MG63 (cell line): Measurements from ENCODE around the gene VPS13D. TPM values are rescaled to one million over a fixed set of nuclear protein-coding genes. Genes with fewer than 3 reads are reported as not detected.
"Not testable (repeated sequence)": the region's sequence is repeated elsewhere in the genome, so short reads cannot be mapped to it uniquely, and the experiment has no call there.

Experiments
- DNase-seq: peaks from one replicate; pipeline ENCODE4 v3.0.0-alpha.2; 2020
- H3K27me3 ChIP-seq: fragments of 250-450 bp; sonication (Bioruptor Pico); 2 replicates; pipeline ENCODE4 v1.5.1; 2020; ENCODE audit warnings: mild to moderate bottlenecking, moderate library complexity
- H3K36me3 ChIP-seq: fragments of 250-450 bp; sonication (Bioruptor Pico); 2 replicates; pipeline ENCODE4 v1.5.1; 2020; ENCODE audit warnings: mild to moderate bottlenecking, moderate library complexity
- H3K4me3 ChIP-seq: fragments of 250-450 bp; sonication (Bioruptor Pico); 2 replicates; pipeline ENCODE4 v1.5.1; 2020; ENCODE audit warnings: mild to moderate bottlenecking, moderate library complexity
- H3K9me3 ChIP-seq: fragments of 250-450 bp; sonication (Bioruptor Pico); 2 replicates; pipeline ENCODE4 v1.5.1; 2020; ENCODE audit warnings: mild to moderate bottlenecking, moderate library complexity
- total RNA-seq: library from RNA; depleted of rRNA; stranded (reverse); fragments of >200 nt; shearing (Covaris generic); gene quantifications from 2 replicates; pipeline ENCODE4 v1.2.3, GENCODE V29; 2014; ENCODE audit warnings: low replicate concordance

The VPS13D gene
- total RNA-seq, 1 experiment from 2014 or later = 12.1 TPM

DNA sequence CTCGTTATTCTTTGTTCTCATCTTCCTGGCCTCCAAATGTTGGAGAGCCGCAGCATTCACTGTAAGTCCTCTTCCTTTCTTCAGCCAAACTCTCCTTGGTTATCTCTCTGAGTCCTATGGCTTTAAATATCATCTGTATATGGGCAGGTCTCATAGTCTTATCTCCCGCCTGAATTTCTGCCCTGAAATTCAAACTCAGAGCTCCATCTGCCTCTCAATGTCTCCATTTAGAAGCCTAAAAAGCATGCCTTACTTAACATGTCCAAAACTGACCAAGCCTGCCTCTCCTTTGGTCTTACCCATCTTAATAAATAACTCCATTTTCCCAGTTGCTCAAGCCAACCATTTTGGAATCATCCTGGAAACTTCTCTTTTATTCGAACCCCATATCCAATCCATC, 307.5 kb downstream of the VPS13D start:
- Histone ChIP-seq H3K4me3 (no peak overlapping the region), H3K27me3 (no peaks in the 10 kb centered on the region), H3K36me3 (no peaks in the 10 kb centered on the region), H3K9me3 (peaks cover 7% of the 10 kb centered on the region; the same call in 1 of the 2 replicates)
- no peak for DNase-seq

DNA sequence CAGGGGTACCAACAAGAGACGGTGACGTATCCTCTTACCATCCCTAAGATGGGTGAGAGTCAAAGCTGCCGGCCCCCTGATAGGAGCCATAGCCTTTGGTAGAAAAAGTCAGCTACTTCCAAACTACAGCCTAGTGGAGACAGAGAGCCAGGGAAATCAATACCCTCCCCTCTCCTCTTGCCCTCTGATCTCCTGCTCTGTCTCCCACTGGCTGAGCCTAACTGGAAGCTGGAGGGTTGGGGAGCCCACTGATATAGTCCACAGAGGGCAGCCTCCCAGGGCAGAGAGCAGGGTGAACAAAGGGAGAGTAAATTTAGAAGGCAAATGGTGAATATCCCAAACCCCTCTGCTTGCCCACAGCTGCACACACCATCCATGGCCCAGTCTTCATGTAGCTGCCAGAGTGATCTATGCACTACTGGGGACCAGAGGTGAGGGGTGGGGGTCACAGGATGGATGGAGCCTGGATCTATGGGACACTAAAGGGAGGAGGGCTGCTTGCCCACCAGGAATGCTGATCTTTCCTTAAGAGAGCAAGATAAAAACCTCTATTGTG, 308.2 kb downstream of the VPS13D start:
- Histone ChIP-seq H3K4me3 (no peak overlapping the region), H3K27me3 (no peaks in the 10 kb centered on the region), H3K36me3 (no peaks in the 10 kb centered on the region), H3K9me3 (peaks cover 7% of the 10 kb centered on the region; the same call in 1 of the 2 replicates)
- DNase-seq = no peak

DNA sequence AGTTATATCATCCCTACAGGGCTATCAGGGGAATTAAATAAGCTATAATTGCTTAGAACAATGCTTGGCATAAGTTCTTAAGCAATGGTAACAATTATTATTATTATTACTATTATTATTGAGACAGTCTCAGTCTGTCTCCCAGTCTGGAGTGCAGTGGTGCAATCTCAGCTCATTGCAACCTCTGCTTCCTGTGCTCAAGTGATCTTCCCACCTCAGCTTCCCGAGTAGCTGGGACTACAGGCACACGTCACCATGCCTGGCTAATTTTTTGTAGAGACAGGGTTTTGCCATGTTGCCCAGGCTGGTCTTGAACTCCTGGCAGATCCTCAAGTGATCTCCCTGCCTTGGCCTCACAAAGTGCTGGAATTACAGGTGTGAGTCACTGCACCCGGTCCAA, 308.7 kb downstream of the VPS13D start:
- not testable (repeated sequence) for H3K9me3 ChIP-seq, H3K4me3 ChIP-seq, H3K27me3 ChIP-seq, DNase-seq, H3K36me3 ChIP-seq

DNA sequence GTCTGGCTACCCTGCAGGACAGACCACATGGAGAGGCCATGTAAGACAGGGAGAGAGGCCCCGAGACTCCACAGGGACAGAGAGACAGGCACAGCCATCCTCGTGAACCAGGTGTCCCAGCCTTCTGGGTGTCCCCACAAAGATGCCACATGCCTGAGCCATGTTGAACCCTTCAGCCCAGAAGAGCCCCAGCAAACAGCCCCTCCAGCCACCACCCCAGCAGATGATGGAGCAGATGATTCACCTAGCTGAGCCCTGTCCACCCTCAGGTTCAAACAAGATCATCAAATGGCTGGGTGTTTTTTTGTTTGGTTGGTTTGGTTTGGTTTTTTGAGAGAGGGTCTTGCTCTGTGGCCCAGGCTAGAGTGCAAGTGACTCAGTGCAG, 309.5 kb downstream of the VPS13D start:
- no peak for DNase-seq
- no peak overlapping the region for H3K4me3 ChIP-seq
- peaks cover 7% of the 10 kb centered on the region; the same call in 1 of the 2 replicates for H3K9me3 ChIP-seq
- H3K27me3 ChIP-seq = no peaks in the 10 kb centered on the region
- no peaks in the 10 kb centered on the region for H3K36me3 ChIP-seq

DNA sequence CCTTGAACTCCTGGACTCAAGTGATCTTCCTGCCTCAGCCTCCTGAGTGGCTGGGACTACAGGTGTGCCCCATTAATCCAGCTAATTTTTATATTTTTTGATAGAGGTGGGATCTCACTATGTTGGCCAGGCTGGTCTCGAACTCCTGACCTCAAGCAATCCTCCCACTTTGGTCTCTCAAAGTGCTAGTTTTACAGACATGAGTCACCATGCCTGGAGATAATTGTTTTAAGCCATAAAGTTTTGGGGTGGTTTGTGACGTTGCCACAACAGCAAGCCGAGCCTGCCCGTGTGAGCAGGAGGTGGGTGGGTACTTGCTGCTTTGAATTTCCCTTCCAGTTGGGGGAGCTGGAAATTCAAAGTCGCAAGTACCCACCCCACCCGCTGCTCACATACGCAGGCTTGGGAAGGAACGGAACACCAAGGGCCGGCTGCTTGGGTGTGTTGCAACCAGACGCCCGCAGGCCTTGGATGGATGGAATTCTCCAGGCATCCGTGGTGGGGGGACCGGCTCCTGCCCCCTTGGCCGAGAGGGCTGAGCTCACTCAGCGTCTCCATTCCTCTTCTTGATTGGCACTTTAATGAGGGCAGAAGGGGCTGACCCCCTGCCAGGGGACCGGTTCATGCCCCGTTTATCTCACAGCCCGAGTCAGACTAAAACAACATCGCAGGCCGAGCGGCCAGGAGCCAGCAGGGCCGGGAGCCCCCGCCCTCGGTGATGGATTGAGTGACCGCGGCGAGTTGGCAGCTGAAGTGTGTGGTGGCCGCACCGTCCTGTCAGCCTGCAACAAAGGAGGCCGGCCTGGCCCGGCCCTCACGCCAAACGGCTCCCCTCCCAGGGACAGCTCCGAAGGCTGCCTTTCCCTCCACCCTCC, 310.1 kb downstream of the VPS13D start:
- H3K36me3 ChIP-seq = no peaks in the 10 kb centered on the region
- DNase-seq = no peak
- no peak overlapping the region for H3K4me3 ChIP-seq
- peaks cover 7% of the 10 kb centered on the region; the same call in 1 of the 2 replicates for H3K9me3 ChIP-seq
- no peaks in the 10 kb centered on the region for H3K27me3 ChIP-seq

DNA sequence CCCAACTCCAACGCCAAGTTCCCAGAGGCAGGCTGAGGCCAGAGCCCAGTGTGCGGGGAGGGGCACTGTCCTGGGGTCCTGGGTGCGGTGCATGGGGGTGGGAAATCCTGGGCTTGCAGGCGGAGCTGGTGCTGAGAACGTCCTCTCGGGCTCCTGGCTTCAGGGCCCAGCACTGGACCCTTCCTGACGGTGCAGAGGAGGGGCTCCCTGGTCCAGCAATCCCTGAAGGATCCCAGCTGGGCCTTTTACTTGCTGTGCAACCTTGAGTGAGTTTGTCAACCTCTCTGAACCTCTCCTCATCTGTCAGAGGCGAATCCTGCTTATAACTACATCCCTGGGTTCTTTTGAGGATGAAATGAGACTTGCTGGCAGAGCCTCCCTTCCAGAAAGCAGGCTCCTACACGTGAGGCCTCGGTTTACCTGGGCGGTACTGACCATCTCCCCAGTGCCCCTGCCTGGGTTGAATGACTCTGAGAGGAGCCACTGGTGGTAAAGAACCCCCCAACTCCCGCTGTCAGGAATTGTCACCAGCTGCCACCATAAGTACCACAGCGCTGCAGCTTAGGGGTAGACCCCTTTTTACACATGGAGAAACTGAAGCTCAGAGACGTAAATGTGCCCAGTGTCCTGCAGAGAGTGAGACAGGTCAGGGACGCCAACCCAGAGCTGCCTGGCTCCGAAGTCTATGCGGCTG, 310.9 kb downstream of the VPS13D start:
- no peaks in the 10 kb centered on the region for H3K36me3 ChIP-seq
- H3K27me3 ChIP-seq = no peaks in the 10 kb centered on the region
- H3K4me3 ChIP-seq = no peak overlapping the region
- H3K9me3 ChIP-seq = peaks cover 7% of the 10 kb centered on the region; the same call in 1 of the 2 replicates
- no peak for DNase-seq

DNA sequence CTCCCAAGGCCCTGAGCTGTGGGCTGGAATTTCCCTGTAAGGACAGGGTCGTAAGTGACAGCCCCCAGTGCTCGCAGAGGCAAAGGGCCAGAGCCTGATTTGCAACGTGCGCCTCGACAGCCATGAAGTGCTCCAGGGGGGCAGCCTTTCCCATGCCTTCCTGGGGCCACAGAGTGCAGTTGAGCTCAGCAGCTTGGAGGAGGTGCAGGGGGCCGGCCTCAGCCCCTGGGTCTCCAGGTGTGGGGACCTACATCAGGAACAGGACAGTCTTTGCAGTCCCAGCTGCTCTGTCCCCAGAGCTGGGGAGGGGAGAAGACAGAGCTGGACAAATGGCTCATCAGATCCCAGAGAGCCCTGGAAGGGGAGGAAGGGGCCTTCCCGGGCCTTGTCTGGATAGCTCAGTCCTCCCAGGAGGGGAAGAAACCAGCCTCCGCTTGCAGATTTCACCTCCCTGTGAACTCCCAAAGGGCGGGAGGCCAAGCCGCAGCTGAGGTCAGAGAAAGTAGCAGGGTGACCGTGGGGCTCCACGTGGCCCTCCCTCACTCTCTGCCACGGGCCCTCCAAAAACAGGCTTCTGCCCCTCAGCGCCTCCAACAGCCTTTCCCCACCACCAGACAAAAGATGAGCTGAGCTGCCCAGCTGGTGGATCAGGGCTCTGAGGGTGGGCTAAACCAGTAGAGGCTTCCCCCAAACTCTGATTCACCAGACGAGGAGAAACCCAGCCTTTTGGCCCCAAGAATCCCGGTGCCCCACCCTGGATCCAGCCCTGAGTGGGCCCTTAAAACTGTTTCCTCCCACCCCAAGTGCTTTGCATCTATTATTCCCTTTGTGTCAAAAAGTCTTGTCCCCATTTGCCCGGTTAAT, 311.7 kb downstream of the VPS13D start:
- Histone ChIP-seq H3K9me3 (no peaks in the 10 kb centered on the region; the same call in 1 of the 2 replicates), H3K27me3 (no peaks in the 10 kb centered on the region), H3K4me3 (no peak overlapping the region), H3K36me3 (no peaks in the 10 kb centered on the region)
- no peak for DNase-seq

DNA sequence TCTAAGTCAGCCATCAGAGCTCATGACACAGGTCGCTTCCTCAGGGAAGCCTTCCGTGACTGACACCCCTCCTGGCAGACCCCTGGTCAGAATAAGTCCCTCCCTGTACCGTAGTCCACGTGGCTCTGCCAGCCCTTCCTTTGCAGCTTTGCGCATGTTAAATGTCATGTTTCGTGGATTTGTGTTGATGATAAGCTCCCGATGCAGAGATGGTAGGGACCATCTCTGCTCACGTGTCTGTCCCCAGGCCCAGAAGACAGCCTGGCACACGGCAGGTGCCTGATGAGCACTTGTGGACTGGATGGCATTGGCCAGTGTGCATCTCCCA, 312.3 kb downstream of the VPS13D start:
- H3K9me3 ChIP-seq = no peaks in the 10 kb centered on the region
- no peaks in the 10 kb centered on the region for H3K36me3 ChIP-seq
- no peak overlapping the region for H3K4me3 ChIP-seq
- DNase-seq = no peak
- H3K27me3 ChIP-seq = no peaks in the 10 kb centered on the region

DNA sequence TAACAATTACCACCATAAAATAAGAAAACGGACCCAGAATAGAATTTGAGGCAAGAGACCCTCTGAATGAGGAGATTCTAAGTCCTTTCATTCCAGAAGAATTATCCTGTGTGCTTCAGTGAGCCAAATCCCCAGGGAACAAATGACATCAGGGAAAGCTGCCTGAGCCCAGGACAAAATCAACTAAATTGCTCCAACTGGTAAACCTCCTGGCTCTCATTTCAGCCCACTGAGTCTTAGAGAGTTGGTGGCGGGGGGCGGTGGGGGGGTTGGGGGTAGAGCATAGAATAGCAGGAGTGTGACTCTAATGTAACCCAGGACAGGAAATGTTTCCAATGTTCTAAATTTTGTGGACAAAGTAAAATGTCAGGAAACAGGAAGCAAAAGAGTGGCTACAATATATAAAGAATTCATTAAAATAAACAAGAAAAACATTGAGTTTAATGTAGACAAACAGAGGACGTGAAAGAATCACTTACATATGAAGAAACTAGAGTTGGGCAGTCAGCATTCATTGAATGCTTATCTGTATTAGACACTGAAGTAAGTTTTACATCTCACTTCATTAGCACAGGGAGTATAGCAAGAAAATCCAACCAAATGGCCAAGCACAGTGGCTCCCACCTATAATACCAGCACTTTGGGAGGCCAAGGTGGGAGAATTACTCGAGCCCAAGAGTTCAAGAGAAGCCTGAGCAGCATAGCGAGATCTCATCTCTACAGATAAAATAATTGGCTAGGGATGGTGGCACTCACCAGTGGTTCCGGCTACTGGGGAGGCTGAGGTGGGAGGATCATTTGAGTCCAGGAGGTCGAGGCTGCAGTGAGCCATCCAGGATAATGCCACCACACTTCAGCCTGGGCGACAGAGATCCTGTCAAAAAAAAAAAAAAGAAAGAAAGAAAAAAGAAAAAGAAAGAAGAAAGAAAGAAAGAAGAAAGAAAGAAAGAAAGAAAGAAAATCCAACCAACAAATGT, 313.1 kb downstream of the VPS13D start:
- no peak for DNase-seq
- H3K36me3 ChIP-seq = no peaks in the 10 kb centered on the region
- H3K9me3 ChIP-seq = no peaks in the 10 kb centered on the region
- H3K4me3 ChIP-seq = no peak overlapping the region
- no peaks in the 10 kb centered on the region for H3K27me3 ChIP-seq

DNA sequence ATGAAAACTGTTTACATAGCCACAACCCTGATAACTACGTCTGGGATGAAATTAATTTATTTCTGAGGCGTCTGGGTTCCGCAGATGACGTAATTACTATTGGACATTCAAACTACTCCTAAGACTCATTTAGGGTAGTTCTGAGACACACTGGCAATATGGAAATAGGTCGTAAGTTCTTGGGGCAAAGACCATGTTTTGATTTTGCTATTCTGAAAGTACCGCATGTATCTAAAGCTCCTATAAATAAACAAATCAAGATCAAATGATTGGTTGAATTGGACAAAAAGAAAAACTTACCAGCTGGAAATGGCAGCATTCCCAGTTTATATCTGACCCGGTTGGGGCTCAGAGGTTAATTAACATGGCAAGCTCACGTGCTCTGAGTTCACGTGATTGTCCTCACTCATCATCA, 313.9 kb downstream of the VPS13D start:
- no peaks in the 10 kb centered on the region for H3K36me3 ChIP-seq
- no peaks in the 10 kb centered on the region for H3K27me3 ChIP-seq
- DNase-seq = no peak
- H3K9me3 ChIP-seq = no peaks in the 10 kb centered on the region
- H3K4me3 ChIP-seq = no peak overlapping the region

DNA sequence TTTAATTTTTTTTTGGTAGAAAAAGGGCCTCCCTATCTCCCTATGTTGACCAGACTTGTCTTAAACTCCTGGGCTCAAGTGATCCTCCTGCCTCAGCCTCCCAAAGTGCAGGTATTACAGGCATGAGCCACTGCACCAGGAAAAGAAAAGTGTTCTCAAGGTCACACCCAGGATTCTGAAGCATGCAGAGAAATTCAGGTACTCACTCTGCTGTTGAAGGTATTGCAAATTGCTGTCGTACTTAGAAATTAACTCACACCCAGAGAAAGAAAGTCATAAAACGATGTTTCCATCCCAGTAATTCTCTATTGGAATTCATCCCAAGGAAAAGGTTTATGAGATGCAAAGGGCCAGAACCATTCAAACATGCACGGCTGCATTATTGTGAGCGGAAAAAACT, 314.5 kb downstream of the VPS13D start:
- H3K36me3 ChIP-seq = no peaks in the 10 kb centered on the region
- H3K4me3 ChIP-seq = no peak overlapping the region
- DNase-seq = no peak
- no peaks in the 10 kb centered on the region for H3K27me3 ChIP-seq
- H3K9me3 ChIP-seq = no peaks in the 10 kb centered on the region

DNA sequence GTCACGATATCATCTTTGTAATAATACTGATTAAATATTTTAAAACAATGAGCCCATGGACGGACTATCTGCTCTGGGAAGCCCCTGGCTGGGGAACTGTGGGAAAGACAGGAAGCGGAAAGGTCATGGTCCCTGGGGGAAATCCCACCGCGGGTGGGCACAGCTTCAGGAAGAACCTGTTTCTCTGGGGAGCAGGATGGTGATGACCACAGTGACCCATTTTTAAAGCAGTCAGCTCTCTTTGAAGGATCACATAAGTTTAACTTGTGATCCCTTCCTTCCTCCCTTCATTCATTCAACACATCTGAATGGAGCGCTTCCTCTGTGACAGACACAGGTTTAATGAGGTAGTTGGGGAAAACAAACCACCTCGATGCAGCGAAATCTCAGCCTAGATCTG, 315.2 kb downstream of the VPS13D start:
- H3K36me3 ChIP-seq = no peaks in the 10 kb centered on the region
- no peak for DNase-seq
- H3K9me3 ChIP-seq = no peaks in the 10 kb centered on the region
- H3K27me3 ChIP-seq = no peaks in the 10 kb centered on the region
- no peak overlapping the region for H3K4me3 ChIP-seq

DNA sequence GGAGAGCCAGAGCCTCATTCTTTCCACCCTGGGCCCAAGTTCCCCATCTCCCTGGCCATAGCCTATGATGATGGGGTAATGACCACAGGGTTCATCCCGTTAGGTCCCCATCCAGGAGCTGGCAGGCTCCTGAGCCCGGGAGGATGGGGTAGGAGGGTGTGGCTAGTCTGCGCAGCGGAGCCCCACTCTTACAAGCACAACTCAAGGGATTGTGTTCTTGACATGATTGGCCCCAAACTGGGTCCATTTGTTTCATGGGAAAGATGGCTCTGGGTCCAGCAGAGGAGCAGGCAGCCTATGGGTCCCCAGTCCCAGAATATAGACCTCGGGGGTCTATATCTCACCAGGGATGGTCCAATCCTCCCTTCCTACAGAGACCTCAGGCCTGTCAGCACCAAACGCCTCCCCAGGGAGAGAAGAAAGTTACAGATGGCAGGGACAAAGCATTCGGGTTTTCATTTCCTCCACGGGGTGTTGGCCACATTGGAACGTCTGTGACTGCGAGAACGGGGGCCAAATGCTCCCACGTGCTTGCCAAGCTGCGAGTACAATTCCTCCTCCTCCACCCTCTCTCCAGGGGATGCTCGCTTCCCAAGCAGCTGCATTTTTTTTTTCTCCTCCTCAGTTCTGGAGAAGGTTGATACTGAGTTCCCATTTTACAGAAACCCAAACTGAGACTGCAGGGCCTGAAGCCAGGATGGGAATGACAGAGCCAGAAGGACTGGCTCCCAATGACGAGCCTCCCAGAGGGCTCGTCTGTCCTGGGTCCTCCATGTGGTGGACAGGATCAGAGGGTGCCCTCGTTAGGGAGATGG, 317.1 kb downstream of the VPS13D start:
- Histone ChIP-seq H3K4me3 (no peak overlapping the region), H3K27me3 (no peaks in the 10 kb centered on the region), H3K36me3 (no peaks in the 10 kb centered on the region), H3K9me3 (no peaks in the 10 kb centered on the region)
- no peak for DNase-seq

DNA sequence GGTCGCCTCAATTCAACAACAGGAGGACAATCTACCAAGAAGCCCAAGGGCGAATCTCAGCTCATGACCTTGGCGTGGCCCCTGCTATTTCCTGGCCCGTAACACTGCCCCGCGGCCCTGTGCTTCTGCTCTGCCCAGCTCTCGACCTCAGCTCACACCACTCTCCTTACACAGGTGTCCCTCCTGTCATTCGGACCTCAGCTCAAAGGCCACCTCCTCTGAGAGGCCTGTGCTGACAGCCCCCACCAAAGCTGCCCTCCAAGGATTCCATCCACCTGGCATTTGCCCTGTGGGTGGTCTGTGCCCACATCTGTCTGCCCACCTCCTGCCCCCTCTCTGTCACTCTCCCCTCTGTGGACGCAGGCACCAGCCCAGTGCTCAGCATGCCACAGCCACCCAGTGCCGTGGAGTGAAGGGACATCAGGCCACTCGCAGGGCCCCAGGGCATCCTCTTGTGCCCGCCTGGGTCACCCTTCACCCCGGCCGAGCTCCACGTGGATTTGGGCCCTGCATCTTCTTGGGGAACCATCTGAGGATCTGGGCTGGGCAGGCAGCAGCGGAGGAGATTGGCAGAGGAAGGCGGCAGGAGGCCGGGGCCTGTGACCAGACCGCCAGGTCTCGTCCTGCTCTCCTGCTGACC, 317.9 kb downstream of the VPS13D start:
- no peaks in the 10 kb centered on the region for H3K27me3 ChIP-seq
- no peak overlapping the region for H3K4me3 ChIP-seq
- H3K9me3 ChIP-seq = no peaks in the 10 kb centered on the region
- no peaks in the 10 kb centered on the region for H3K36me3 ChIP-seq
- DNase-seq = no peak
